ENCODE results near the gene CDHR4.

DNA sequence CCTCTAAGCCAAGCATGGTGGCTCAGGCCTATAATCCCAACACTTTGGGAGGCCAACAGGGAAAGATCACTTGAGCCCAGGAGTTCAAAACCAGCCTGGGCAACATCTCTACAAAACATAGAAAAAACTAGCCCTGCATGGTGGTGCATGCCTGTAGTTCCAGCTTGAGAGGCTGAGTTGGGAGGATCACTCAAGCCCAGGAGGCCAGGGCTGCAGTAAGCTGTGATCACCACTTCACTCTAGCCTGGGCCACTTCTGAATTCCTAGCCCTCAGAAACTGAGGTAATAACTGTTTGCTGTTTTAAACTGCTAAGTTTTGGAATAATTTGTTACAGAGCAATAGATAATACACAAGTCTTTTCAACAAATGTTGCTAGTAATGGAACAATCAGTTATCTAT is 29.7 kb downstream of the CDHR4 start:
- TF ChIP-seq, protein P1, sequence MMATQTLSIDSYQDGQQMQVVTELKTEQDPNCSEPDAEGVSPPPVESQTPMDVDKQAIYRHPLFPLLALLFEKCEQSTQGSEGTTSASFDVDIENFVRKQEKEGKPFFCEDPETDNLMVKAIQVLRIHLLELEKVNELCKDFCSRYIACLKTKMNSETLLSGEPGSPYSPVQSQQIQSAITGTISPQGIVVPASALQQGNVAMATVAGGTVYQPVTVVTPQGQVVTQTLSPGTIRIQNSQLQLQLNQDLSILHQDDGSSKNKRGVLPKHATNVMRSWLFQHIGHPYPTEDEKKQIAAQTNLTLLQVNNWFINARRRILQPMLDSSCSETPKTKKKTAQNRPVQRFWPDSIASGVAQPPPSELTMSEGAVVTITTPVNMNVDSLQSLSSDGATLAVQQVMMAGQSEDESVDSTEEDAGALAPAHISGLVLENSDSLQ (IDR thresholded peaks at IDR 0.05), result no peak
- TF ChIP-seq POLR2A (conservative IDR thresholded peaks at IDR 0.05) (no peak), ZNF830 (CRISPR knock-in tag; IDR thresholded peaks at IDR 0.05) (no peak), ARID1B (IDR thresholded peaks at IDR 0.05) (no peak), ZZZ3 (IDR thresholded peaks at IDR 0.05) (no peak), HIVEP1 (CRISPR knock-in tag; IDR thresholded peaks at IDR 0.05) (no peak), BRCA1 (IDR thresholded peaks at IDR 0.05) (no peak), BRCA1 (CRISPR knock-in tag; IDR thresholded peaks at IDR 0.05) (no peak)
- TF ChIP-seq, protein P2, sequence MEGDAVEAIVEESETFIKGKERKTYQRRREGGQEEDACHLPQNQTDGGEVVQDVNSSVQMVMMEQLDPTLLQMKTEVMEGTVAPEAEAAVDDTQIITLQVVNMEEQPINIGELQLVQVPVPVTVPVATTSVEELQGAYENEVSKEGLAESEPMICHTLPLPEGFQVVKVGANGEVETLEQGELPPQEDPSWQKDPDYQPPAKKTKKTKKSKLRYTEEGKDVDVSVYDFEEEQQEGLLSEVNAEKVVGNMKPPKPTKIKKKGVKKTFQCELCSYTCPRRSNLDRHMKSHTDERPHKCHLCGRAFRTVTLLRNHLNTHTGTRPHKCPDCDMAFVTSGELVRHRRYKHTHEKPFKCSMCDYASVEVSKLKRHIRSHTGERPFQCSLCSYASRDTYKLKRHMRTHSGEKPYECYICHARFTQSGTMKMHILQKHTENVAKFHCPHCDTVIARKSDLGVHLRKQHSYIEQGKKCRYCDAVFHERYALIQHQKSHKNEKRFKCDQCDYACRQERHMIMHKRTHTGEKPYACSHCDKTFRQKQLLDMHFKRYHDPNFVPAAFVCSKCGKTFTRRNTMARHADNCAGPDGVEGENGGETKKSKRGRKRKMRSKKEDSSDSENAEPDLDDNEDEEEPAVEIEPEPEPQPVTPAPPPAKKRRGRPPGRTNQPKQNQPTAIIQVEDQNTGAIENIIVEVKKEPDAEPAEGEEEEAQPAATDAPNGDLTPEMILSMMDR (IDR thresholded peaks at IDR 0.05 in 2 of 3, conservative IDR thresholded peaks at IDR 0.05 in 1 of 3; ENCODE audit: insufficient read depth in 2 of 3, low read depth in 1 of 3, low read length in 3 of 3), result no peak
